Fibroblast of pulmonary artery (primary cell): ENCODE data around the gene PON3.

ENCODE experiments used
- DNase-seq: peaks from one replicate; pipeline ENCODE4 v3.0.0-alpha.2; 2010; ENCODE audit warnings: low read depth
- H3K4me3 ChIP-seq: replicated peaks from 2 replicates; pipeline ENCODE4 v1.5.1; 2011; ENCODE audit warnings: low read depth, mild to moderate bottlenecking, control low read depth, low read length, moderate library complexity
- TF ChIP-seq, protein P1 (sequence below): IDR thresholded peaks from 2 replicates; pipeline ENCODE4 v1.5.1; 2011; ENCODE audit warnings: mild to moderate bottlenecking, control low read depth, low read length, inconsistent platforms; ENCODE audit errors: missing control alignments

The PON3 gene

DNA sequence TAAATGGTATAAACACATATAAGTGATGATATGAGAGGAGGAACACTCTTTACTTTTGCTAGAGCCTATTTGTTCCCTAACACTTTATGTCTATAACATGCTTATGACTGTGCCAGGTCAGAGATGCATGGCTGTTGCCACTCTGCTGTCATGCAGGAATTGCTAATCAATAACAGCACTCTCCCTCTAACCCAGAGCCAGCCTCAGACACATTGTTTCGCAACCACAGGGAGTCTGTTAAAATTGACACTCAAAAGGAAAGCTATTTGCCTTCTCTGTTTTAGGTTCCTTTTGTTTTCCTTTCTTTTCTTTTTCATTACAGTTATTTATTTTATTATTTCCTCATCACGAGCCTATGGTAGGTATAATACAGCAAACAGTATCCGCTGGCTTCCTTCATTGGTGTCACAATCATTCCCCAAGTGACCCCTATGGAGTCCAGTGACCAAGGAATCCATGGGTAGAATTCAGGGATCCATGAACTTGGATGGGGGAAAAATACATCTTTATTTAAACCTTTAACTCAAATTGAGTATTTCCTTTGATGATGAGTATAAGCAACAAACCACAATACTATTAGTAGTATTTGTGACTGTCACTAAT, 31.8 kb upstream of the PON3 start:
- TF ChIP-seq, protein P1, sequence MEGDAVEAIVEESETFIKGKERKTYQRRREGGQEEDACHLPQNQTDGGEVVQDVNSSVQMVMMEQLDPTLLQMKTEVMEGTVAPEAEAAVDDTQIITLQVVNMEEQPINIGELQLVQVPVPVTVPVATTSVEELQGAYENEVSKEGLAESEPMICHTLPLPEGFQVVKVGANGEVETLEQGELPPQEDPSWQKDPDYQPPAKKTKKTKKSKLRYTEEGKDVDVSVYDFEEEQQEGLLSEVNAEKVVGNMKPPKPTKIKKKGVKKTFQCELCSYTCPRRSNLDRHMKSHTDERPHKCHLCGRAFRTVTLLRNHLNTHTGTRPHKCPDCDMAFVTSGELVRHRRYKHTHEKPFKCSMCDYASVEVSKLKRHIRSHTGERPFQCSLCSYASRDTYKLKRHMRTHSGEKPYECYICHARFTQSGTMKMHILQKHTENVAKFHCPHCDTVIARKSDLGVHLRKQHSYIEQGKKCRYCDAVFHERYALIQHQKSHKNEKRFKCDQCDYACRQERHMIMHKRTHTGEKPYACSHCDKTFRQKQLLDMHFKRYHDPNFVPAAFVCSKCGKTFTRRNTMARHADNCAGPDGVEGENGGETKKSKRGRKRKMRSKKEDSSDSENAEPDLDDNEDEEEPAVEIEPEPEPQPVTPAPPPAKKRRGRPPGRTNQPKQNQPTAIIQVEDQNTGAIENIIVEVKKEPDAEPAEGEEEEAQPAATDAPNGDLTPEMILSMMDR, result no peak

DNA sequence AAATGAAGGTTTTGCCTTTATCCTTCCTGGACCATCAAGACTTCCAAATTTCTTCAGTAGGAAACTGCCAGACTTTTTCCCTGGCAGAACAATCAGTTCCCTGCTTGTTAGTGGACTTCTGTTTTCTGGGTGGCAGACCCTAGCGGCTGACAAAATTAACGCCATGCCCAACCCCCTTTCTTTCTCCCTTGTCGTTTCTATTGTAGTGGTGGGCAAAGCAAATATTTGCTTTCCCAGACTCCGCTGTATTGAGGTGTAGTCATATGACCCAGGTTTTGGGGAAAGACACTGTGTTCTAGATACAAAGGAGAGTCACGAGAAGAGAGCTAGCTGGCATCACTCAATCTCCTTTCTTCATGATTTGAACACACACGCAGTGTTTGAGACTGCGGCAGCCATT, 31.0 kb upstream of the PON3 start:
- DNase-seq, result no peak
- no peak overlapping the region for H3K4me3 ChIP-seq
- TF ChIP-seq, protein P1, result no peak

More for the DNA sequence above, 31.8 kb upstream of the PON3 start:
- no peak for DNase-seq
- H3K4me3 ChIP-seq, result no peak overlapping the region

- TF ChIP-seq, protein P1, result no peak
- no peak for DNase-seq
- no peak overlapping the region for H3K4me3 ChIP-seq
These were observed 29.5 kb upstream of the PON3 start for GRCh38 chr7:95425694-95426093.

DNA sequence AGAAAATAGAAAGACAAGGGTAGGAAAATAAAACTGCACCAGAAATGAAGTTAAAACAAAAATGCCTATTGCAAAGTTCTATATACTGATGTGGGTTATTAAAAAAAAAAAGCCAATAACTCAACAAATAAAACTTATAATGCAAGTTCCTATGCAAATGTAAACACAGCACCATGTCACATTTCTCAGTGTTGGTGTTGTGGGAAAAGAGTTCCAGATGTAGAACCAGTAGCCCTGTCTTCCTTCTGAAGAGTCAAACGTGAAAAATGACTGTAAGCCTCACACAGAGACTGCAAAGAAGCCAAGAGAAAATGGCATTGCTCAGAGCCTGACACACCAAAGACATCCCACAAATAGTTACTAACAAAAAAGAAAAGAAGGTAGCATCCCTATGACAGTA, 28.5 kb upstream of the PON3 start:
- DNase-seq, result no peak
- TF ChIP-seq, protein P1, result no peak
- H3K4me3 ChIP-seq, result no peak overlapping the region

DNA sequence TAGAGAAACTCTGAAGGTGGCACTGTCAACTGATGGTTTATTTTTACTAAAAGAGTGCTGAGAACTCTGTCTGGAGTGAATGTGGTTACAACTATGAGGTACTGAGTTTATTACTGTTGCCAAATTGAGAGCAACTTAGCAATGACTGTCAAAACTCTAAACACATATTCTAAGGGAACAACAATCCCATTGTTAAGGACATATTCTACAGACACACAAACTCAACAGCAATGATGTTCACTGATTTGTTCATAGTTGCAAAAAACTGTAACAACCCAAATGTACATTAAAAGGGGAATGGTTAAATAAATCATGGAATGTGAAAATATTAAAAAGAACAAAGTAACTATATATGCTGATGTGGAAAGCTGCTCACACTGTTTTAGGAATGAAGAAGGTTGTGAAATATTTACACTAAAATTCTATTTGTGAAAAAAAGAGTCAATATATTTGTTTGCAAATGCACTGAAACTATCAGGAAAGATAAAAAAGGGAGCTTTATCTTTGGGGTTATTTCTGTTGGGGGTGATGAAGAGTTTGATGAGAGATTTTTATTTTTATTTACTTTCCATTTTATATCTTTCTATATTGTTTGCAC, 25.8 kb upstream of the PON3 start:
- DNase-seq, result peak; percentile 31
- TF ChIP-seq, protein P1, result no peak
- no peak overlapping the region for H3K4me3 ChIP-seq

DNA sequence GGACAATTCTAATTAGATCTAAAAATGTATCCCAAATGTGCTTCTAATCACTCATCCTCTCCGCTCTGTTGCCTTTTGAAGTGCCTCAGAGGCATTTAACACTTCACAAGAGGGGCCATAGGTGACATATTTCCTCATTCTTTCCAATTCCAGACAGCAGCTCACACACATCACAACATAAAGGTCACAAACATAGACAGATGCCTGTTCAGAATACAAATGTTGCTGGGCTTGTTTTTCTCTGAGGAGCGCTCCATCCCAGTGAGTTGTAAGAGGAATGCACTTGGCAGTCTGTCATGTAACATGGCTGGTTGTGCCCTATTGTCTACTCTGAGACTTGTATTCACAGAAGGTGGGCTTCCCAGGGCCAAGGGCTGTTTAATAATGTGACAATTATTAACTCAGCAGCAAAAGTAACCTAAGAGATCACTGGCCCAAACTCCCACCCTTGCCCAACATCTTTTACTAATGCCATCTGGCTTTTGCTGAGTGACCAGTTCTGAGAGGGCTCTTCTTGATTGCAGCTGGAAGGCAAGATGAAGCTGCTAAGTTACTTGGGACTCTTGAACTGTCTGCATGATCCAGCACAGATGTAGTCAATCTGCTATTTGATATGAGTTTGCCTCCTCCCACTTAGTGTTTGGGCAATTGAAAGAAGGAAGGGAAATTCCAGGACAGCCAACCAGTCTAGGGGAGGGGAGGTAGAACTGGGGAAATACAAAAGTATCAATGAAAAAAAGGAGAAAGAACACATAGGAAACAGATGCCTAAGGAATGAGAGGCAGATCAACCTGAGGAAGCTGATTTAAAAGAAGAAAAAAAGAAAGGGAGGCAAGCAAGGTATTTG, 25.0 kb upstream of the PON3 start:
- no peak overlapping the region for H3K4me3 ChIP-seq
- TF ChIP-seq, protein P1, result no peak
- peak; percentile 74 for DNase-seq
